Peyer's patch (tissue), 4 donors: ENCODE data around the gene ASXL1. TPM values are rescaled to one million over a fixed set of nuclear protein-coding genes. Genes with fewer than 3 reads are reported as not detected.

Experiments
- DNase-seq, 3 donors: peaks; one replicate each; pipeline ENCODE4 v3.0.0-alpha.2; 2017 to 2019
- H3K27ac ChIP-seq, 4 donors: fragments of 200-600 bp; sonication (generic); one replicate each; pipeline ENCODE4 v1.5.1; 2016 to 2019
- H3K27me3 ChIP-seq, 2 donors: fragments of 200-600 bp; sonication (generic); one replicate each; pipeline ENCODE4 v1.5.1; 2019
- H3K36me3 ChIP-seq, 3 donors: fragments of 200-600 bp; sonication (generic); one replicate each; pipeline ENCODE4 v1.5.1; 2016 to 2019
- H3K4me1 ChIP-seq, 4 donors: fragments of 200-600 bp; sonication (generic); one replicate each; pipeline ENCODE4 v1.5.1; 2016 to 2019
- H3K4me3 ChIP-seq, 4 donors: fragments of 200-600 bp; sonication (generic); 1 replicate in 3 of 4; 2 replicates in 1 of 4; pipeline ENCODE4 v1.5.1; 2016 to 2019; ENCODE audit warnings: mild to moderate bottlenecking in 1 of 4
- H3K9me3 ChIP-seq, 4 donors: fragments of 200-600 bp; sonication (generic); one replicate each; pipeline ENCODE4 v1.5.1; 2016 to 2019; ENCODE audit warnings: mild to moderate bottlenecking in 1 of 4
- POLR2A ChIP-seq, 2 donors: fragments of 450-650 bp; IDR thresholded peaks; one replicate each; pipeline ENCODE4 v1.5.1; 2017; ENCODE audit warnings: antibody characterized with exemption in 2 of 2, mild to moderate bottlenecking in 2 of 2, moderate library complexity in 2 of 2
- total RNA-seq, 4 donors: library from RNA; depleted of rRNA; stranded (reverse); fragments of >200 nt; gene quantifications; one replicate each; pipeline ENCODE4 v1.1.0, GENCODE V29; 2016
- TF ChIP-seq, protein P1 (sequence below), 6 experiments: fragments of 450-650 bp in 4 of 6; fragments of 200-600 bp in 2 of 6; sonication (generic) in 1 of 6; IDR thresholded peaks; one replicate each; pipeline ENCODE4 v1.5.1; 2017 to 2019; ENCODE audit warnings: antibody characterized with exemption in 6 of 6, mild to moderate bottlenecking in 3 of 6, moderate library complexity in 1 of 6

ASXL1 gene
- total RNA-seq, 4 donors from 2014 or later = 74.4 to 173 (median 115) TPM

DNA sequence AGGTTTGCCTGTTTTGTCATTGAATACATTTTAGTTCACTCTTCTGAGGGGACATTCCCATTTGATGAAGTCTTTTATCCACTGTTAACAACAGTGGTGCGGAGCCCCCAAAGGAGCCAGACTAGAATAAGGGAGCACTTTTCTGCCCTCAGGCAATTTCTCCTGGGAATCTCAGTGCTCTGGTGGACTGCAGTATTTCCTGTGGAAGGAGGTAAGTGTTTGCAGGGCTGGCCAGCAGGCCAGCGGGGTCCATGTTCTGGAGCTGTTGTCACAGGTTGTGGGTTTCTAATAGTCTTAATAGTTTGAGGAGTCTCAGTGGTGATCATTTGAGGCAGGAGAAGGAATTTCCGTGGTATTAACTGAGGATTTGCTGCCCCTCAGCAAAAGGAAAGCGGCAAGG is 83.5 kb downstream of the ASXL1 start:
- peaks cover 0 to 4% (median 0%) of the 10 kb centered on the region in 4 donors for H3K4me1 ChIP-seq
- H3K4me3 ChIP-seq = no peak overlapping the region
- DNase-seq = no peak

DNA sequence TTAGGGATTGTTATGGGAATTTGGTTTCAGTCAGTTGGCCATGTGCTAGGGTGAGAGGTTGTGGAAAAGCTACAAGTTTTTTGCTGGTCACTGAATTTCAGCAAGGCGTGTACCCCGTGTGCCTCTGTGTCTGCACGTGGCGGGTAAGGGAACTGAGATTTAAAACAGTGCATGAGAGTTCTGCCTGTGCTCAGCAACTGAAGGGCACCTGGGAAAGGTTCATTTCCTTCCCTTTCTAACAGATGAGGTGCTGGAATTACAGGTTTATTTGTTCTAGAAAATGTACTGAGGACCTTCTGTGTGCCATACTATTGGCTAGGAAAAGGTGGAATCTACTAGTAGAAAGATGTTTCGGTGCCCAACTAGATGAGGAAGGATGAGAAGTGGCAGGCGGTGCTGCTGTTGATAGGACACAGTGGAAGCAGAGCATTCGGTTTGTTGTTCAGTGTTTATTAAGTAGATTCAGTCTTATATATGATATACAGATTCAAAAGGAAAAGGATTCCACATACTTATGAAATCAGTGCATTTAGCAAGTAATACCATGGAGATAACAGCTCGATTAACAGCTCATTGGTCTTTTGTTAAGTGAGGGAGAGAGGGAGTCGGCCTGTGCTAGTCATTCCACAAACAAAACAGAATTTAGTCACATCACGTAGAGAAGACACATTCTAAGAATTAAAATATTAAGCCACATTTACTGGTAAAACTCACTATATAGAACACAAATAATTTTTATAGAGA is 84.7 kb downstream of the ASXL1 start:
- TF ChIP-seq, protein P1, sequence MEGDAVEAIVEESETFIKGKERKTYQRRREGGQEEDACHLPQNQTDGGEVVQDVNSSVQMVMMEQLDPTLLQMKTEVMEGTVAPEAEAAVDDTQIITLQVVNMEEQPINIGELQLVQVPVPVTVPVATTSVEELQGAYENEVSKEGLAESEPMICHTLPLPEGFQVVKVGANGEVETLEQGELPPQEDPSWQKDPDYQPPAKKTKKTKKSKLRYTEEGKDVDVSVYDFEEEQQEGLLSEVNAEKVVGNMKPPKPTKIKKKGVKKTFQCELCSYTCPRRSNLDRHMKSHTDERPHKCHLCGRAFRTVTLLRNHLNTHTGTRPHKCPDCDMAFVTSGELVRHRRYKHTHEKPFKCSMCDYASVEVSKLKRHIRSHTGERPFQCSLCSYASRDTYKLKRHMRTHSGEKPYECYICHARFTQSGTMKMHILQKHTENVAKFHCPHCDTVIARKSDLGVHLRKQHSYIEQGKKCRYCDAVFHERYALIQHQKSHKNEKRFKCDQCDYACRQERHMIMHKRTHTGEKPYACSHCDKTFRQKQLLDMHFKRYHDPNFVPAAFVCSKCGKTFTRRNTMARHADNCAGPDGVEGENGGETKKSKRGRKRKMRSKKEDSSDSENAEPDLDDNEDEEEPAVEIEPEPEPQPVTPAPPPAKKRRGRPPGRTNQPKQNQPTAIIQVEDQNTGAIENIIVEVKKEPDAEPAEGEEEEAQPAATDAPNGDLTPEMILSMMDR (IDR thresholded peaks at IDR 0.05) = no peak
- no peak for TF ChIP-seq POLR2A (IDR thresholded peaks at IDR 0.05)
- H3K27ac ChIP-seq = no peak overlapping the region
- no peaks in the 10 kb centered on the region for H3K27me3 ChIP-seq
- peaks cover 0 to 4% (median 0%) of the 10 kb centered on the region in 4 donors for H3K4me1 ChIP-seq
- H3K4me3 ChIP-seq = no peak overlapping the region
- H3K9me3 ChIP-seq = no peaks in the 10 kb centered on the region
- peaks cover 0 to 67% (median 0%) of the 10 kb centered on the region in 3 donors for H3K36me3 ChIP-seq
- peak in 1 of 3 donors; percentile 24 for DNase-seq

More for the DNA sequence above, 83.5 kb downstream of the ASXL1 start:
- Histone ChIP-seq H3K36me3 (peaks cover 0 to 64% (median 0%) of the 10 kb centered on the region in 3 donors), H3K27me3 (no peaks in the 10 kb centered on the region), H3K27ac (no peak overlapping the region), H3K9me3 (no peaks in the 10 kb centered on the region)
- TF ChIP-seq, protein P1 (IDR thresholded peaks at IDR 0.05) = no peak
- no peak for TF ChIP-seq POLR2A (IDR thresholded peaks at IDR 0.05)

DNA sequence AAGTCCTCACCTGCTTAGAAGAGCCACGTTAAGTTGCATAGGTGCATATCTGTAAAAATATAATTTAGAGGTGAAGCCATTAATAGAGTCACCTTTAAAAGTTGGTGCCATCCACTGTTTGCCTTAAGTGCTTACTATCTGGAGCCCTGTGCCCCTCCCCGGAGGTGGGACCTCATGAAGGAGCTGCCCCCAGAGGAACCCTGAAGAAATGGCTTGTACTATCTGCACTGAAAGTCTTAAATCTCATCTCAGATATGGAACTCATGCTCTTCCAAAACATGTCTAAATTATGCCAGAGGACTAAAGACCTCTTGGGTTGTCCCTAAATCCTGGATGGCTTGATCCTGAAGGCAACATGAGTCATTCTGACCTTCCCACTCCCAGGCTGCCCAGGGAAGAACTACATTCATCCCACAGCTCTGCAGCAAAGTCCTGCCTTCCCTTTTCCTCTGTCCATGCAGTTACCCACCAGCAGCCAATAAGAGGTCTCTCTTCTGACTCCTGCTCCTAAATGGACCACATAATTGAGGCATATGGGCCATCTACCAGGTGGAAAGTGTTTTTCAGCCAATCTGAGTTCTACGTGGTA is 85.3 kb downstream of the ASXL1 start:
- Histone ChIP-seq H3K36me3 (peaks cover 0 to 68% (median 0%) of the 10 kb centered on the region in 3 donors), H3K4me3 (no peak overlapping the region), H3K27me3 (no peaks in the 10 kb centered on the region), H3K9me3 (no peaks in the 10 kb centered on the region), H3K27ac (no peak overlapping the region), H3K4me1 (peaks cover 0 to 9% (median 0%) of the 10 kb centered on the region in 4 donors)
- DNase-seq = peak in 1 of 3 donors; percentile 33
- TF ChIP-seq, protein P1 (IDR thresholded peaks at IDR 0.05) = no peak
- TF ChIP-seq POLR2A (IDR thresholded peaks at IDR 0.05) = no peak

DNA sequence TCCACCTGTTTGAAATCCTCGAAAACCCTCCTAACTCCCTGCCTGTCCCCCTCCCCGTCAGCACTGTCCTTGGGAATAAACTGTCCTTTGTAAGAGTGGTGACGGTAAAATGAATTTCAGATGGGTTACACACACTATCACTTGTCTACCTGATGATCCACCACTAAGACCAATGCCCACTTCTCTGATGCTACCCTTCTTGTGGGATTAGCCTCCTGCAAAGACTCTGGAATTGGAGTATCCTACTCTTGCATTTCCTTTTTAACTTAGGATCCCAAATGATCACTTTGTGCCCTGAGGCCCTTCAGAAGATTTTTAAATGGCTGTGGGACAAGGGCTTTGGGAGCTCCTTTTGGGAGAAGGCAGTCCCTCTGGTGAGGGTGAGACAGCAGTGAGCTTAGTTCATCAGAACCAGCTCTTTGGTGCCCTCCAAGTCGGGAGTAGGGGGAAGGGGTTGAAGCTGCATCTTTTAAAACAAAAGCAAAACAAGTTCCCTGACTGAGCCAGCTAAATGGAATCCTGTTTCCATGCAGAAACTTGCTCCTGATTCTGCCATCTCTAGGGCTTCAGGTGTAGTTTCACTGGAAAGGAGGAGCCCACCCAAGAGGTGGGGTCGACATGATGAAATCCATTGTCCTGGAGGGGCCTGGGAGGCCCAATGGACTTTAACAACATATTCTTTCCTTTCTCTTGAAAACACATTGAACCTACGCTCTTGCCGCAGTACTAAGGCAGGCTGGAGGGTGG is 86.5 kb downstream of the ASXL1 start:
- H3K9me3 ChIP-seq = no peaks in the 10 kb centered on the region
- no peak overlapping the region for H3K27ac ChIP-seq
- no peaks in the 10 kb centered on the region for H3K27me3 ChIP-seq
- H3K4me3 ChIP-seq = no peak overlapping the region
- DNase-seq = peak in 1 of 3 donors; percentile 9
- peaks cover 0 to 15% (median 0%) of the 10 kb centered on the region in 4 donors for H3K4me1 ChIP-seq
- TF ChIP-seq, protein P1 (IDR thresholded peaks at IDR 0.05) = no peak
- TF ChIP-seq POLR2A (IDR thresholded peaks at IDR 0.05) = no peak
- peaks cover 0 to 69% (median 0%) of the 10 kb centered on the region in 3 donors for H3K36me3 ChIP-seq

DNA sequence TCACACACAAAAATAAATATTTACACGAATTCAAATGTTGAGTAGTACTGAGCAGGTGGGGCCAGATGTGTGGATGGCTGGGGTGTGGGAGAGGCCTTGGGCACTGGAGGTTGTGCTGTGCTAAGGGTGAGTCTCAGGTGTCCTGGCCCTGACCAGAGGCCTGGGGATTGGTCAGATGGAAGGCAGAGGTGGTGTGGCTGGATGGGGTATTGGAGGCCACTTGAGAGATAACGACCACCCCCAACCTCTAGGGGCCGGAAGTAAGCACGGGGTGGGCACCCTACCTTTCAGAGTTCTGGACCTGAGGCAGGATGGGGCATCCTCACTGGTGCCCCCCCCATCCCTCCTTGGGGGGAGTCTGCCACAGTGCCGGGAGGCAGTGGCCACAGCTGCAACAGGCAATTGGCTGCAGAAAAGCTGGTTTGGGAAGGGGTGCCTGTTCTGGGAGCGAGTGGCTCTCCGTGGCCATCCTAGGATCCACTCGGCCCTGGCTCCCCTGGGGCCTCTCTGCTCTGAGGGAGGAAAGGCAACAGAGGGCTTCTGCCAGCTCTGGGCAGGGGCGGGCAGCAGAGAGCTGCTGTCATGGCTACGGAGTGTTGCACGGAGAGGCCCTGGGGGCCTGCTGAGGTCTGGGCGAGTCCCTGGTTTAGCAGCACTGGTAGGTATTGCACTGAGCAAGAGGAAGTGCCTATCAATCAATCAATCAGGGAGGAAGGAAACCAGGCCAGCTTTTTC is 87.6 kb downstream of the ASXL1 start:
- peak in 1 of 3 donors; percentile 37 for DNase-seq
- no peaks in the 10 kb centered on the region for H3K27me3 ChIP-seq
- H3K27ac ChIP-seq = no peak overlapping the region
- peaks cover 0 to 80% (median 0%) of the 10 kb centered on the region in 3 donors for H3K36me3 ChIP-seq
- H3K4me3 ChIP-seq = no peak overlapping the region
- H3K9me3 ChIP-seq = no peaks in the 10 kb centered on the region
- peaks cover 0 to 13% (median 0%) of the 10 kb centered on the region in 4 donors for H3K4me1 ChIP-seq
- no peak for TF ChIP-seq POLR2A (IDR thresholded peaks at IDR 0.05)
- TF ChIP-seq, protein P1 (IDR thresholded peaks at IDR 0.05) = no peak
